ENCODE results near the gene SSTR4.

SSTR4 gene

DNA sequence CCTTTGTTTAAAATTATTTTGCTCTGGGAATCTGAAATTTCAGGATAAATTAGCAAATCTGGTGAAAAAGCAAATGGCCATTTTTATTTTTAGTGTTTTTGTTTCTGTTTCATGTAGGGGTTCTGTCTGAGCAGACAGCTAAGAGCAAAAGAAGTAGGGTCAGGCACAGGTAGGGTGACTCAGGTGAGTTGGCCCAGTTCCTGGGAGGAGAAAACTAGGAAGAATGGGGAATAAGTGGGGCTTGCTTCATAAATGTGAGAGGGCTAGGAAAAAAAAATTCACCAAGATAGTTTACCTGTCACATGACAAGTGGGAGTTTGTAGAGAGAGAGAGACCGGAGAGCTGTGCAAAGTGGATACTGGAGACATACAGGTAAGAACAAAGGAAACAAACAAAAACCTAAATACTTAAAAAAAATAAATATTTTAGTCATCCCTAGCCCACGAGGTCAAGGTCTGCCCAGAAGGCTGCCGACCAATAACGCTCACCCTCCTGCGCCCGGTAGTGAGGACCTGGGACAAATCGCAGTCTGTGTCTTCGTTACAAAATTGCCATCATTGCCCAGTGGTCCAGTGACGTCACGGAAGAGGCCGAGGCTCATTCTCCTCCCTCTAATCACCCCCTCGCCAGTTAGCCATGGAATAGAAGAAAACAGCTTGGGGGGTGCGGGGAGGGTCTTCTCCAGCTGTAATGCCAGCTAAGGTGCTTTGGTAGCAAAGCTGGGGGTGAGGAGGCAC is 12.1 kb downstream of the SSTR4 start:
- no peak for DNase-seq

DNA sequence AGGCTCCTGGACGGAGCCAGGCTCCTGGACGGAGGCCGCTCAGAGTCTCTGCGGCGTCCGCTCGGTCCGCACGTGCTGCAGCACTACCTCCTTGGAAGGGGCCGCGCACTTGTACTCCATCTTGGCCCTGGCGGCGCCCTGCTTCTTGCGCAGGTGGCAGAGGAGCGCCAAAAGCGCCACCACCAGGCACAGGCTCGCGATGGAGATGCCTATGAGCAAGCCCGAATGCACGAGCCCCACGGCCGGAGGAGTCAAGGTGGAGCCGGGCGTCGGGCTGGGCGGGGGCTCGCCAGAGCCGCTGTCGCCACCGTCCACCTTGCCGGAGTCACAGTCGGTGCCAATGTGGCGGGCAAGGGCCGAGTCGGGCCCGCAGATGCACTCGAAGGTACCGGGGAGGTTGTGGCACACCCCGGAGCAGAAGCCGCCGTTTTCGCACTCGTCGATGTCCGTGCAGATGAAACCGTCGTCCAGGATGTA is 12.7 kb downstream of the SSTR4 start:
- no peak for DNase-seq

DNA sequence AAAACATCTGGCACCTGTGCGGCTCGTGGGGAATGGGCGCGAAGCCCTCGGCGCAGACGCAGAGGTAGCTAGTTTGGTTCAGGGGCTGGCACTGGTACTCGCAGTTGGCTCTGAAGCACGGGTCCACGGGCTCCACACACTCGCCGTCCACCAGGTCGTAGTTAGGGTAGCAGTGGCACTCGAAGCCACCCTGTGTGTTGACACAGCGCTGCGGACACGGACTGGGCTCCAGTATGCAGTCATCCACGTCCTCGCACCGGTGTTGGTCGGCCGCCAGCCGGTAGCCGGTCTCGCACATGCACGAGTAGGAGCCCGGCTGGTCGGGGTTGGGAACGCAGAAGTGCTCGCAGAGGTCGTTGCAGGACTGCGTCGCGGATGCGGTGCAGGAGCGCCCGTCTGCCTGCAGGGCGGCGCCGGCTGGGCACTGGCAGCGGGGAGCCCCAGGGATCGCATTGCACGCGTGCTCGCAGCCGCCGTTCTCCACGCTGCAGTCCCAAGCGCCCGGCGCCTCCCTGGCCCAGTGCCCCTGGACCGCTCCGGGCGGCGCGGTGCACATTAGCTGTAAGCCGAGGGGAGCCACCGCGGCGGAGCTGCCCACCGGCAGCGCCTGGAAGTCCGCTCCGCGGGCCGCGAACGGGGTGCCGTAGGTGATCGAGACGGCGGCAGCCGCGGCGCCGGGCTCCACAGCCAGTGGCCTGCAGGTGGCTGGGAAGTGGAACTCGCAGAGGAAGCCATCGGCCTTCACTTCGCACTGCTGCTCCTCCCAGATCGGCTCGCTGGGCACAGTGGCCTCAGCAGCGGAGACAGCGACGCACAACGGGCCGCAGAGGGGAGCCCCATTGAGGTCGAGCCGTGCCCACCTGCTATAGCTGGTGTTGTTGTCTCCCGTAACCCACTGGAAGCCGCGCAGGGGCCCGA is 13.4 kb downstream of the SSTR4 start:
- DNase-seq, result peak; percentile 51 to 67

DNA sequence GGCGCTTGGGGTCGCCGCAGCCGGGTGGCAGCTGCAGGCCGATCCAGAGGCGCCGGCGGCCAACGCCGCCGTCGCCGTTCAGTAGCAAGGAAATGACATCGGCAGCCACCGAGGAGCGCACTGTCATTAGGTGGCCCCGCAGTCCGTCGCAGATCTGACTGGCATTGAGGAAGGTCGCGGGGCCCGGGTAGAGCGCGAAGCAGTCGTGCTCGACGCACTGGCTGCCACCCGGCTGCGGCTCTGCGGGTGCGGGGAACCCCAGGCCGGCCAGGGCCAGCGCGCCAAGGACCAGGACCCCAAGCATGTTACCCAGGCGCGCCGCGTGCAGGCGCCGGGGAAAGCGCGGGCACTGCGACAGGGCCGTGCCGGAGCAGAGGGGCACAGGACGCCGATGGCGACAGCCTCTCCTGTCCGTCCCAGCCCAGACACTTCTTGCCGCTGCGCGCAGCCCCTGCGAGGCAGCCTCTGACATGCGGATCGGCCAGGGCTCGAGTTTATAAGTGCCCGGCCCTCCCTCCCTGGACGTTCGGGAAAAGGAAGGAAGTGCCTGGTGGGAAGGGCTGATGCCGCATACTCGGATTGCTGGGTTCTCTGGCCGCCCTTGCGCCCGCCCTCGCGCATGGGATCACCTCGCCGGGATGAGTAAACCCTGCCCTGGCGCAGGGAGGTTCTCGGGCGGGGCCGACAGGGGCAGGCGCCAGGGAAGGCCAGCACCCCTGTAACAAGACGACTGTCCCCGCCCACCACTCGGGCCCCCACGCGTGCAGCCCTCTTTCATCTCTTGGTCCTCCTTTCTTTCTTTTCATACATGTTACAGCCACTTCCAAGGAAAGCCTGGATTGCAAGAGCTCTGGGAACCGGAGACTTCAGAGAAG is 14.3 kb downstream of the SSTR4 start, which contains the start of gene THBD:
Gene THBD (minus strand): TSS at position 472 of the 875 bp plus-strand sequence. CDS start 168 bp downstream, at position 304.
- DNase-seq, result peak; percentile 44 to 81

DNA sequence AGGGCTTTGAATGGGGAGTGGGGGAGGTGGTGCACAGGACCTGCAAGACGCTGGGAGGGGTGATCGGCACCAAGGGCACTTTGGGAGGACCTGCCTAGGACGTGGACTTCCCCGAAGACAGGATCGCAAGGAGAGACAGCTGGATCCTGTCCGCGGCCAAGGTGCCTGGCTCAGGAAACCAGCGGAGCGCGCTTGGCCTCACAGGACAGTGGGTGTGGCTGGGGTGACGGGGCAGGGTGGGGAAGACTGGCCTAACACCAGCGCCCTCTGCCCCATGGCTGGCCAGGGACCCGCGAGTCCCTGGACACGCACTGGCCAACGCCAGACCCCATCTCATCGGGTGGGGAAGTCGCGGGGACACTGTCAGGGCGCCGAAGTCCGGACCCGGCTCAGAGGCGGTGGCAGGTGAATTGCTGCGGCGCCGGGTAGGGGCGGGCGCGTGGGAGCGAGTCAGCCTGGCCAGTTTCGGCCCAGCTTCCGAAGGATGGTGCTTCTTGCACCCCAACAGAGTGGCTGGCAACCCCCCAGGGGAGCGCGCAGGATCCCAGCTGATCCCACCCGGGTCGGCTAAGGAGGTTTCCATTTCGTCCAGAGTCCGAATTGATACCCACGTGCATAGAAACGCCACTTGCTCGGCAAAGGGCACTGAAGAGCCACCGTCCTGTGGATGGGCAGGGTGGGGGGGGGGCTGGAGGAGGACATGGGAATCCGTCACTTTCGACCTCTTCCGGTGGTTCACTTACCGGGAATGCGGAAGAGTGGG is 15.1 kb downstream of the SSTR4 start:
- peak in 1 of 2 donors; percentile 69 for DNase-seq

DNA sequence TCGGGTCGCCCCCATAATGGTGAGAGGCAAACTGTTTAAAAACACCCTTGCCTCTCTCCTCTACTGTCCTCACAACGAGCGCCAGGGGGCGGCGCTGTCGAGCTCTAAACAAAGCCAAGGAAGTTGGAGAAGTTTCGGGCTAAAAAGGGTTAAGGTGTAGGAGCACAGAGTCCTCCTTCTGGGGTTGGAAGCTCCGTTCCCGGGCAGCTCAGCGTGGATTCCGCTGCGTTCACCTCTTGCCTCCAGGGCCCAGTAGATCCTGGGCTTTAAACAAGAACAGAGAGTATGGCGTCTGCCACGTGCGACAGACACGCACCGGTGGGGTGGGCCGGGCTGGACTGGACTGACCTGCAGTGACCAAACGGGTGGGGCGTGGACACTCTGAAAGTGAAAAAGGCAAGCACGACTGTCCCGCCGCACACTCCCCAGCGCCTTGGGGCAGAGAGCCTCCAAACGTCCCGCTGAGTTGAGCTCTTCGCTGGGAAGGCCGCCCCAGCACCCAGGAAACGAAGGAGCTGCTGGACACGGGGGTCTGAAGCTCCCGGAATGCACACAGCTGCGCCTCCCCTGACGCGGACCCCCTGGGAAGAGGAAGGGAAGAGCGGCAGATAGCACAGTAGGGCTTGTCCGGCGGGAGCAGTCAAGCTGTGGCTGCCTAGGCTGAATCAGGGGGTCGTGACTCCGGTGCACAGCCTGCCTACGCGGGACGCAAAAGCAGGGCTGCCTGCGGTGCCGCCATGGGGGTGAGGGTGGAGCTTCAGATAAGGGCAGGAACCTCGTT is 15.9 kb downstream of the SSTR4 start:
- peak; percentile 70 to 88 for DNase-seq

DNA sequence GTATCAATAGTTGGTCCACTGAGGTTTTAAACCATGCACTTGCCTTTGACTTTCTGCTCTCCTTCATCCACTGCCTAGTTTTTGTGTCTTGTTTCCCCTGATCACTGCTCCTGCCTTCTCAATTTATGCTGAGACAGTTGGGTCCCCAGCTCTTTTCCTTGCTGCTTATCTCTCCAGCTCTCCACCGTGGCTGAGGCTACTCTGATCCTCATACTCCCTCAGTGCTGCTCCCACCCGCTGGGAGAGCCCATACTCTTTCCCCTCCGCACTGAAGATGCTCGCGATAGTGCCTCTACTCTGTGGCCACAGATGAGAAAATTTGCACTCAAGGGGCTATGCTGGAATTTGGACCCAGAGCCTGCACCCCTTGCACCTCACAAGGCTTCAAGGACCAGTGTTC is 17.8 kb downstream of the SSTR4 start:
- no peak for DNase-seq

DNA sequence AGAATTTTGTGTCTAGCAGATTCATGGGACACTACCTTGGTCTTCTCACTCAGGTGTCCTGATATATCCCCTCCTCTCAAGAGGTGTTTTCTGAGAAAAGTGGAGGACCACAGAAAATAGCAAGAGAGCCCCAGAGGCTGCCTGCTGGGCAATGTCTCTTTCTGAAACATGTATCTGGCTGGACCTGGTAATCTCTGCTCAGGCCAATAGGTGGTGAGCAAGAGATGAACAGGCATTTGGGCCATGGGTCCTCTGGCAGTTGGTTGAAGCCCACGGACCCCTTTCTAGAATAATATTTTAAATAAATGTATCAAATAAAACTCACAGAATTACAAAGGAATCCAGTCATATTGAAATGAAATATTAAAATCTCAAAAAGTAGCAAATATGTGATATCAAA is 23.1 kb downstream of the SSTR4 start:
- no peak for DNase-seq

DNA sequence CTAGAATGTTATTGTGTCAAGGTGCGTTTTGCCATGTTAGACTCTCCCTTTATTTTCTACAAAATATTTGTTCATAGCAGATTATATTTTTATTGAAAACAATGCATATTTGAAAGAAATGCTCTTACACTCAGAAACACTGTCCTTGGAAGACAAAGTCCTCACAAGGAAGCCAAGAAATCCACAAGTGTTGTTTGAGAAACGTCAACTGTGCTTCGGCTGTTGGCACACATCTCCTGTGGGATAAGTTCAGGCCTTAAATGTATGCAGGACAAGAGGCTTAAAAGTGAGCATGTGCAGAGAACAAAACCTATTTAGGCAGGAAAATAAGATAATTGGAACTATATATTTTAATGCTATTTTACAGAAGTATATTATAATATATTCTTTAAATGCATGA is 23.9 kb downstream of the SSTR4 start:
- DNase-seq, result no peak

DNA sequence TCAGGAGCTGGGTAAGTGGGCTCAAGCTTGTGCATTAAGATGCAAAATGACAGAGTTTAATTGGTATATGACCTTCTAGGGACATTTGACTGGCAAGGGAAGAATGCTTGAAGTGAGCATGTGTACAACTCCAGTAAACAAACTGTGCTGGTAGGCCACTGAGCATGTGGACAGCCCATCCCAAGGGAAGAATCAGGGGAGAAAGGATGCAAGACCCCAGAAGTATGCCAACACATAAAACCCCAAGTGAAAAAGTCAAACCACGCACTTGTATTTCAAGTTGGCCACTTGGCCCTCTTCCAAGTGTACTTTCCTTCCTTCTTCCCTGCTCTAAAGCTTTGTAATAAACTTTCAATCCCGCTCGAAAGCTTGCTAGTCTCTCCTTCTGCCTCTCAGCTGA is 24.7 kb downstream of the SSTR4 start:
- peak in 1 of 2 donors; percentile 17 for DNase-seq

DNA sequence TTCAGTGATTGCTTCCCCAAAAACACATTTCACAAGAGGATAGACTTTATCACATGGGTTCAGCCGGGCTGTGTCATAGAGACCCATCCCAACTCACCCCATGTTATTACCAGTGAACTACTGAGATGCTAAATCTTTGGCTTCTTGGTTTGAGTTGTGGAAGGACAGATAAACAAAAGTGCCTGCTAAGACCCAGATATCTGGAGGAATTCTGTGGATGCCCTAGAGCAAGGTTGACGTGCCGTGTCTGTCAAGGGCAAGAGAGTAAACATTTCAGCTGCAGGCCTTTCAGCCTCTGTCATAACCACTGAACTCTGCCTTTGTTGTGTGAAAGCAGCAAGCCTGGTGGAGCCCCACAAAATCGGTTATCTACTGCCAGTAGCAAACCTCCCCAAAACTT is 25.5 kb downstream of the SSTR4 start:
- DNase-seq, result no peak

DNA sequence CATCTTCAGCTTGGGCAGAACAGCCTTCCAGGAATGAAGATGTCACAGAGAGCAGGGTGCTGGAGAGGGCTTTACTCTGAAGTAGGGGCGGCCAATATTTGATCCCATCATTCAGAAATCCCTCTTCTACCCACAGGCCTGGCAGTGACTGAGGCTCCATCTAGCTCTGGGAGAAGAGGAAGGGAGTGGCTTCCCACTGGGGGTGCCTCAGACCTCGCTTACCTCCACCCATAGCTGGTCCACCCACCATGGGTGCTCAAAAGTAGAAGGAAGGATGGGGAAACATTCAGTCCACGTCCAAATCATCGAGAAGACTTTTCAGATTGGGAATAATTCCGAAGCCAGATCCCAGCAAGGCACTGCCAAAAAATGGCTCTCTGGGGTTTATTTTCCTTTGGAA is 26.1 kb downstream of the SSTR4 start:
- DNase-seq, result no peak

DNA sequence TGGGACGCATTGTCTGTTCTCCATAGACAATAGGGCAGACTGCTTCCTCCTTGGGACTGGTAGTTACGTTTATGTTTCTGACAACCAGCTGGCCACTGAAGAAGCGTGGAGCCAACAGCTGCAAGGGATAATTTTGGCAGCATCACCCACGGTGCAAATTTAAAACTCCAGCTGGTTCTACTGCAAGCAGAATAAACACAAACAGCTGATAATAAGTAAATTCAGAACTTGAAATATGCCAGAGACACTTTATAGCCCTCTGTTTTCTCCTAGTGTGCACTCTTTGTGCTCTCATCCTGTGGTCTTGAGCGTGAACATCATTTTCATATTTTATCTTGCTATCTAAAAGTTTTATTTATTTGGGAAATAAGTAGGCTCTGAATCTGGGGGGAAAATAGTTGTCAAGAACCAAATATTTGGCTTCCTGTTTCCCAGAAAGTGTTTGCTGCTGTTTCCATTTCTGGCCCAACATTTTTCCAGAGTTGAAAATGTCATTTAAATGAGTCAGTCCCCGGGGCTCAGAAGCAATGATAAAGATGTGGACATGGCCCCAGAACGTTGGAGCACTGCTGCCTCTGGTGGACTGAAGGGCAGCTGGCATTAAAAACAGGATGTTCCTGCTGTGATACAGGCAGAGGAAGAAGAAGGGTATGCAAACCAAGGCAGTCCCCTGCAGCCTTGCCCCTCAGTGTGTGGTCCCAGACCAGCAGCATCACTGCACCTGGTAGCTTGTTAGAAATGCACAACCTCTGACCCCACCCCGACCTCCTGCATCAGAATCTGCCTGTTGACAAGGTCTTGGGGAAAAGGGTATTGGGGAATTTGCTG is 26.8 kb downstream of the SSTR4 start:
- DNase-seq, result peak in 1 of 2 donors; percentile 46

DNA sequence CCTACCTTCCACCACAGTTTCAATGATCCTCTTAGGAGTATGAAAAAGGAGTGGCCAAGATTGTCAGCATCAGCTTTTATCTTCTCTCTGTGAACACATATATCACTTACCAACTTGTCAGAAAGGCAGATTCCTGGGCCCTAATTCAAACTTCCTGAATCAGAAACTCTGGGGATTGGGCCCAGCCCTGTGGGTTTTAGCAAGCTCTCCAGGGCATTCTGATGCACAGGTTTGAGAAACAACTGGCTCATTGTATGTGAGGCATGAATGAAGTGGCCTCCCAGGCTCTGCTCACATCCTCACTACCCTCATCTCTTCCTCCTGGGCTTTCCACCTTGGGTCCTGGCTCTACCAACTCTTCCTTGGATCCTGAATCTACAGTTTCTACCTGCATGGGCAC is 27.5 kb downstream of the SSTR4 start:
- no peak for DNase-seq

DNA sequence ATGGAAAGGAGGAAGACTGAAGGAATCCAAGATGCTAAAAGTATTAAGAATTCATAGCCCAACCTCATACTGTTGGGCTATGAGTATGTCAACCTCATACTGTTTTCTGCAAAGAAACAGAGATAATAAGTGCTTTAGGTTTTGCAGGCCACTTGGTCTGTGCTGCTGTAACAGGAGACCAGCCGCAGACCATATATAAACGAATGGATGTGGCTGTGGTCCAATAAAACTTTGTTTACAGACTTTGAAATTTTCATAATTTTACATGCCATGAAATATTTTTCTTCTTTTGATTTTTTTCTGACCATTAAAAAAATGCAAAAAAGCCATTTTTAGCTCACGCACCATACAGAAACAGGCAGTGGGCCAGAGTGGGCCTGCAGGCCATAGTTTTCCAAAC is 28.1 kb downstream of the SSTR4 start:
- DNase-seq, result no peak

DNA sequence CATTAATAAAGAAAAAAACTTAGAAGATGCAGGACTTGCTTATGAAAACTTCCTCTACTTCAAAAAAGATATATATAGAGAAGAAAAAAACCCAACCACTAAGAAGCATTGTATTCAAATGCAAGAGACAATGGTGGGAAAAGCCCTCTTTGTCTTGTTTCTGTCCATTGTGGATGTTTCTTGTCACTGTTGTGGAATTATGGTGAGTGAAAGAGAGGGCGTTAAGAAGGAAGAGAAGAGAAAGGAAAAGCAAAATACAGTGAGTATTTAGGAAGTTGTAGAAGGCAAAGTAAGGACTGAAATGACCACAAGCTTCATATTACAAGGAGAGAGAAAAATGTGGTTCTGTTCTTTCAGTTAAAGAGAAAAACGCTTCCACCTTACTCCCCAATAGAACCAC is 28.5 kb downstream of the SSTR4 start:
- no peak for DNase-seq

DNA sequence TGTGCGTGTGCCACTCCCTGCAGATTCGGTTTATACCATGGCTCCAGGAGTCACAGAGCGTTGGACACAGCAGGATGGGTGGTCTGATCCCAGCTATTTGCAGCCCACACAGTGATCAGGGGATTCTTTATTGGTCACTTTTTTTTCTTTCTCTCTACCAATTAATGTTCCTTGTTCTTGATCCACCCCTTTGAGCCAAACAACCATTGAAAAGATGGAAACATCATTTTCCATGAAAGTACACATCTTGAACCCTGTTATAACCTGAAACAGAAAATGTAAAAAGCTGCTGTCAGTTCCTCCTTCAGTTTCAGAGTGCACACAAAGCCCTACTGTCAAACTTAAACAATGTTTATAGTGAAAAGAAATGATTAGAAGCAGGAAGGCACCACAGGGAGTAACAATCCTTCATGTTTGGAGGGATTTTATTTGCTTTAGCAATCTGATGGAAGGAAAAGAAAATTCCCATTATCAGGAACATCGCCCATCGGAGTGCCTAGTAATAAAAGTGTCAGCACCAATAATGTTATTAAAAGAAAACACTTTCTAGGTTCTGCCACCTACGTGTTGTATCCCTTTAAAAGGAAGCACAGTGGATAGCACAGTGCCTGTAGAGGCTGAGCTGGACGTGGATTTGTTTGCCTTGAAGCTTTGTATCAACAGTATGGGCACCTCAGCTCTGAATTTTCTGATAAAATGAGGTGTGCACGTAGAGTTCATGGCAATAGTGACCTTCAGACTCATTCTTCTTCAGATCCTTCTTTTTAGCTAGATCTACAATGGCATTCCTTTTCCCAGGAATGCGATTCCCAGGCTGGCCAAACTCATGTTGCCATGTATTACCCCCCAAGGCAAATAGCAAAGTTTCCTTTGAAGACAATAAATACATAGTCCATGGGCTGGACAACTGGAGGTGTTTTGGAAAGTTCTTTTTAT is 30.4 kb downstream of the SSTR4 start:
- no peak for DNase-seq

DNA sequence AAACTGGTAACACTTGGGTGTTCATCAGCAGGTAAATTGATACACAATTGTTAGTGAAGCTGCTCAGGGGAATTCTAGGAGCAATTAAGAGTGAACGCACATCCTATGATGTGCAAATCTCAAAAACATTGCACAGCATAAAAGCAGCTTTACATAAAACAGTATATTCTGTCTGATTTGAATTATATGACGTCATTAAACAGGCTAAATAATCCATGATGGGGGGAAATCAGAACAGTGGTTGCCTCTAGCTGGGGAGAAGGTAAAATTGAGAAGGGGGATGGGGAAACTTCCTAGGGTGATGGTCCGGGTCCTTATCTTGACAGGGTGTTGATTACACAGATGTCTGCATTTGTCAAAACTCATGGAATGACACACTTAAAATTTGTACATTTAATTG is 31.7 kb downstream of the SSTR4 start:
- DNase-seq, result no peak

DNA sequence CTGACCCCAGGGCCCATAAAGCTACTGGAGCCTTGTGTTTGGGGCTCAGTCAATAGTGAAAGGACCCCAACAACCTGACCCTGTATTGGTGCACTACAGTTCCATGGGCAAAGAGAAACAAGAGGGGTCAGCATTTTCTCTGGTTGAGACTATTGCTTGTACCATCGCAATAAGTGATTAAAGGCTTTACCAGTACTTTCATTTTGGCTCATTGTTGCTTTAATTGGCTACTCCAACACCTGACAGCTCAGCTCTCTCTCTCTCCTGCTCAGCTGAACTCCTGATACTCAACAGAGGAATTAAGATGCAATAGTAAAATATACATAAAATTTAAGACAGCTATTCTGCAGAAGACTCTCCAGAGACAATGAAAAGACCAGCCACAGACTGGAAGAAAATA is 33.2 kb downstream of the SSTR4 start:
- no peak for DNase-seq

All from bone marrow (tissue), 2 donors.